Stomach (tissue), 4 donors: Measurements from ENCODE around the gene CDC40.

Source experiments
- CTCF ChIP-seq, 7 experiments: fragments of 450-650 bp in 4 of 7; fragments of 200-600 bp in 3 of 7; sonication (generic) in 3 of 7; IDR thresholded peaks; one replicate each; pipeline ENCODE4 v1.5.1; 2016 to 2019; ENCODE audit warnings: antibody characterized with exemption in 7 of 7, control low read depth in 2 of 7, mild to moderate bottlenecking in 1 of 7
- POLR2A ChIP-seq, 4 donors: fragments of 450-650 bp; IDR thresholded peaks; one replicate each; pipeline ENCODE4 v1.6.1; 2016; ENCODE audit warnings: antibody characterized with exemption in 4 of 4, control low read depth in 2 of 4, mild to moderate bottlenecking in 1 of 4, moderate library complexity in 1 of 4
- POLR2AphosphoS5 ChIP-seq, 3 donors: sonication (generic); formaldehyde crosslinking; IDR thresholded peaks; one replicate each; pipeline ENCODE4 v1.6.1; 2016; ENCODE audit warnings: antibody characterized with exemption in 3 of 3

DNA sequence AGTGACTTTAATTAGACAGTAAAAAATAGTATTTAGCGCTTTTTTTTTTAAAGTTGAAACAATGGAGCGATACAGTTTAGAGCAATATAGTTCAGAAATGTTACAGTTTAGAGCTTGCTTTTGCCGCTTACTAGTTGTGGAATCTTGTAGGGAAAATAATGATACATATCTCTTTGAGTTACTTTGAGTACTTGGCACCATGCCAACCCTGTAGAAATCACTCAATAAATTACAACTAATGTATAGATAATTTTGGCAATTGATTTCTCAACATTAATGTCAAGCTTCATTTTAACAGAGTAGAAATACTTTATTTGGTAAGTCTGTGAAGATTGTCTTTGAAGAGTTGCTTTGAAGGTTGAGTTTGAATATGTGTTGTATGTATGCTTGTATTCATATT lies 27.4 kb downstream of the CDC40 start:
- TF ChIP-seq POLR2A (IDR thresholded peaks at IDR 0.05) (no peak), CTCF (IDR thresholded peaks at IDR 0.05) (no peak), POLR2AphosphoS5 (IDR thresholded peaks at IDR 0.05) (no peak)
